Psoas muscle (tissue), 8 donors: ENCODE measurements around the gene DUSP10. TPM values are rescaled to one million over a fixed set of nuclear protein-coding genes. Genes with fewer than 3 reads are reported as not detected.

Experiments
- ATAC-seq, 4 donors: fragments of 200-7000 bp; cut with Tn5 transposase; one replicate each; pipeline ENCODE4 v1.9.1; 2020; ENCODE audit warnings: moderate library complexity in 3 of 4, mild to moderate bottlenecking in 2 of 4
- DNase-seq, 2 donors: peaks; one replicate each; pipeline ENCODE4 v3.0.0-alpha.2; 2020
- H3K27ac ChIP-seq: fragments of 200-600 bp; one replicate; pipeline ENCODE4 v1.8.0; 2022
- H3K27me3 ChIP-seq, 3 donors: fragments of 200-600 bp in 1 of 3; one replicate each; pipeline versions ENCODE4 v1.6.1 to v1.8.0; 2013 to 2022; ENCODE audit warnings: low read length in 2 of 3, mild to moderate bottlenecking in 2 of 3, moderate library complexity in 1 of 3; ENCODE audit not compliant: insufficient read depth in 3 of 3
- H3K36me3 ChIP-seq, 2 donors: fragments of 200-600 bp in 1 of 2; one replicate each; pipeline versions ENCODE4 v1.6.1 to v1.8.0; 2013 to 2022; ENCODE audit warnings: low read depth in 1 of 2, mild to moderate bottlenecking in 1 of 2, moderate library complexity in 1 of 2; ENCODE audit not compliant: insufficient read depth in 1 of 2
- H3K4me1 ChIP-seq: fragments of 200-600 bp; one replicate; pipeline ENCODE4 v1.8.0; 2022
- H3K4me3 ChIP-seq: fragments of 200-600 bp; one replicate; pipeline ENCODE4 v1.8.0; 2022; ENCODE audit warnings: mild to moderate bottlenecking
- H3K9me3 ChIP-seq: fragments of 200-600 bp; one replicate; pipeline ENCODE4 v1.8.0; 2022
- WGBS, 3 donors: extraction: QIAGEN DNeasy Blood & Tissue Kit; methylation state at CpG; one replicate each; pipeline versions ENCODE4 v1.1.6 to v1.1.7; 2013; 5-methylcytosine and 5-hydroxymethylcytosine counted together
- intact Hi-C, 2 donors: fragments of 100-400 bp; cut with DNase I; formaldehyde crosslinking; loops; one replicate each; pipeline versions ENCODE4 v1.11.0 to v1.14.2; 2022
- polyA plus RNA-seq, 3 donors: library from polyadenylated mRNA; stranded (reverse); fragments of 200-250 nt; gene quantifications; one replicate each; pipeline ENCODE4 v1.2.3, GENCODE V29; 2013
- total RNA-seq, 4 donors: library from RNA; stranded (reverse); fragmentation: NEBNext Ultra II Directional in 2 of 4; extraction: Animal tissue kit (Norgen Biotek cat#: 25700) in 2 of 4; gene quantifications; one replicate each; pipeline versions ENCODE4 v1.2.1 to v1.2.4, GENCODE V29; 2021 to 2023
- TF ChIP-seq, protein P1 (sequence below): fragments of 200-600 bp; IDR thresholded peaks from one replicate; pipeline ENCODE4 v1.8.0; 2022; ENCODE audit warnings: antibody characterized with exemption
- donor health status: healthy with polysubstance abuse.
- donor health status: DM: no; HTN: no; CAD: no; lungs with moderate emphysema.
- donor health status: Bipolar disorder and iron deficiency.
- donor health status: healthy.
- donor health status: DM: yes; HTN: yes; CAD: no.
- donor health status: DM: no; HTN: no; CAD: no.
- donor health status: DM: no; HTN: no; CAD: no.
- donor health status: DM: yes; HTN: yes; CAD: no.

The DUSP10 gene
- total and polyA plus RNA-seq, 7 donors, result 4.7 to 15.5 (median 5.9) TPM

DNA sequence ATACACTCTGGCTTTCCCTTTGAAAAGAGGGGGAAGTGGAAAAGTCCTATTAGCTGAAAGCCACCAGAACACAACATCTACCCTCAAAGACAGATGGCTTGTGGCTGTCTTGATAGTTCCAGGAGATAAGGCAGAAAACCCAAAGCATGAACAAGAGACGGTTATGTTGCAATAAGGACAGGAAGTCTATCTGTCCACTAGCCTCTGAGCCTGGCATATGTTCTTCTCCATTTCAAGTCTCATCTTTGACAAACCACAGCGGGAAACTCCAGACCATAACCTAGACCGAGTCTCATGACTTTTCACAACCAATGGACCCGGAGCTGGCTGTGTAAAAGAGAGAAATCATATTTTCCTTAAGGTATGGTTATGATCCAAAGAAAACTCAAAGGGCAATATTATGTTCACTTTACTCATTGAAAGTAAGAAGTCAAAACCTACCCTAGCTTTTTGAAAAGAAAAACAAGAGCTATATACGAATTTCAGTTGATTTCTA is 33.8 kb downstream of the DUSP10 start:
- intact Hi-C loops, result no loop called here
- no peaks in the 10 kb centered on the region for H3K9me3 ChIP-seq
- TF ChIP-seq, protein P1, sequence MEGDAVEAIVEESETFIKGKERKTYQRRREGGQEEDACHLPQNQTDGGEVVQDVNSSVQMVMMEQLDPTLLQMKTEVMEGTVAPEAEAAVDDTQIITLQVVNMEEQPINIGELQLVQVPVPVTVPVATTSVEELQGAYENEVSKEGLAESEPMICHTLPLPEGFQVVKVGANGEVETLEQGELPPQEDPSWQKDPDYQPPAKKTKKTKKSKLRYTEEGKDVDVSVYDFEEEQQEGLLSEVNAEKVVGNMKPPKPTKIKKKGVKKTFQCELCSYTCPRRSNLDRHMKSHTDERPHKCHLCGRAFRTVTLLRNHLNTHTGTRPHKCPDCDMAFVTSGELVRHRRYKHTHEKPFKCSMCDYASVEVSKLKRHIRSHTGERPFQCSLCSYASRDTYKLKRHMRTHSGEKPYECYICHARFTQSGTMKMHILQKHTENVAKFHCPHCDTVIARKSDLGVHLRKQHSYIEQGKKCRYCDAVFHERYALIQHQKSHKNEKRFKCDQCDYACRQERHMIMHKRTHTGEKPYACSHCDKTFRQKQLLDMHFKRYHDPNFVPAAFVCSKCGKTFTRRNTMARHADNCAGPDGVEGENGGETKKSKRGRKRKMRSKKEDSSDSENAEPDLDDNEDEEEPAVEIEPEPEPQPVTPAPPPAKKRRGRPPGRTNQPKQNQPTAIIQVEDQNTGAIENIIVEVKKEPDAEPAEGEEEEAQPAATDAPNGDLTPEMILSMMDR, result no peak
- peaks cover 0 to 27% of the 10 kb centered on the region in 2 donors for H3K36me3 ChIP-seq
- H3K4me1 ChIP-seq, result peaks cover 53% of the 10 kb centered on the region
- no peaks in the 10 kb centered on the region for H3K27me3 ChIP-seq
- DNase-seq, result no peak
- ATAC-seq, result peak; percentile 74 to 84 (median 78)
- H3K4me3 ChIP-seq, result no peak overlapping the region
- peak overlapping the region; percentile 82 for H3K27ac ChIP-seq
- WGBS, 3 donors, result 39 to 51% (median 42%) methylated on average over 5 of the region's 5 CpGs

DNA sequence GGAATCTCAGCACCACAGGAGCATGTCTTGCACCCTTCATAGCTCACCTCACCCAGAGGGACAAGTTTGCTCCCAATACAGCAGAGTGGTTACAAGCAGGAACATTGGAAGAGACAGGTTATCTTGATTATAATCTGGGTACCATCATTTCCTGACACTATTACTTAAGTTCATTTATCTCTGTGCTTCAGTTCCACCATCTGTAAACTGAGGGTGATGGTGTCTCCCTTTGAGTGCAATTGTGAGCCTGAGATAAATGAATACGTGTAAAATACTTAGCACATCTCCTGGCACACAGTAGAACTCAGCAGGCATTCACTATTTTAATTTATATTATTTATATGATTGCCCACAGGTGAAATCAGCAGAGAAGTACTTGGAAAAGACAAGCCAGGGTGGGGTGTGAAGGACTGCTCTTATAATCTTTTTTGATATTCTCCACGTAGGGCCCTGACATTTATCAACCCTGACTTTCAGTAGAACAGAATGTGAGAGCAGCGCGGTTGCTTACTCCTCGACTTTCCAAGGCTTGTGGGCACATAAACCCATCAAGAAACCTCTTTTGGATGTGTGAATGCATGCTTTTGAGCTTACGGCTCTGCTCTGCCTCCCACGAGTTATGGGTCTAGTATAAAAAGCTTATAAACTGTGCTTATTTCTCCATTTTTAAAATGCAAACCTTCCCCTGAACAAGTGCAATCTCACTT is 34.9 kb downstream of the DUSP10 start:
- intact Hi-C loops, result no loop called here
- Histone ChIP-seq H3K36me3 (peaks cover 0 to 38% of the 10 kb centered on the region in 2 donors), H3K4me3 (no peak overlapping the region), H3K4me1 (peaks cover 50% of the 10 kb centered on the region), H3K27ac (peak overlapping the region; percentile 82), H3K27me3 (no peaks in the 10 kb centered on the region), H3K9me3 (no peaks in the 10 kb centered on the region)
- DNase-seq (no peak), ATAC-seq (no peak)
- 56 to 85% (median 65%) methylated on average over 7 of the region's 7 CpGs for WGBS, 3 donors
- TF ChIP-seq, protein P1, result no peak

DNA sequence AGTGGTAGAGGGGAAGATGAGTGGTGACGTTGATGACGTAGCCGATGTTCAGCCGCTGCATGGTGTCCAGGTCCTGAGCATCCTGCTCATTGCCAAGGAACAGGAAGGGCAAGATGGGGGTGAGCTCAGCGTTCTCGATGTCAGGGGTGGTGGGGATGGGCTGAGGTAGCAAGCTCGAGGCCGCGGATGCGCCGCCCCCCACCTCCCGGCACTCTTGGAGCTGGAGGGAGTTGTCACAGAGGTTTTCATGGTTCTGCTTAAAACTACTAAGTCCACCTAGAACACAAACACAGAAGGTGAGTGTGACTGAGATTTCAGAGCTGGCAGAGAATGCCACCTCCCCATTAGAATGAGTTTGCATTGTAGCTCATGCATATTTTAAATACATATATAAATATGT is 35.7 kb downstream of the DUSP10 start:
- H3K4me3 ChIP-seq, result no peak overlapping the region
- 93 to 98% (median 98%) methylated on average over 12 of the region's 12 CpGs for WGBS, 3 donors
- H3K9me3 ChIP-seq, result no peaks in the 10 kb centered on the region
- ATAC-seq (no peak), DNase-seq (no peak)
- intact Hi-C loops, result no loop called here
- TF ChIP-seq, protein P1, result no peak
- peaks cover 0 to 46% of the 10 kb centered on the region in 2 donors for H3K36me3 ChIP-seq
- H3K27me3 ChIP-seq, result no peaks in the 10 kb centered on the region
- no peak overlapping the region for H3K27ac ChIP-seq
- H3K4me1 ChIP-seq, result peaks cover 41% of the 10 kb centered on the region

DNA sequence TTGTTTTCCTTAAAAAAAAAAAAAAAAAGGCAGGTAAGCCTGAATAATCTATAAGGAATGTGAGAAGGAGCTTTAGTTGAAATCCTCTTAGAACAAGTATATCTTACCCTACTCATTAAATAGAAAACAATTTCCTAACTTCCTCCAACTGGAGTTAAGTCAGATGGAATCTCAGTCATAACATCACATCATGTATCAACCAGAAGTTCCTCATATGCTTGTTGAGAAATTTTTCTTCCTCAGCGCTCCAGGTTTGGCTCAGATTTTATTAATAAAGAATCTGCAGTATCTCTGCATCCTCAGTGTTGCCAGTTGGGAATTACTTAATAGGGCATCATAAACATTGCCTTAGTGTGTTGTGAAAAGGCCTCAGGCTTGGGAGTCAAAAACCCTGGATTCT is 37.6 kb downstream of the DUSP10 start:
- 70 to 74% (median 73%) methylated on average over 1 of the region's 1 CpG for WGBS, 3 donors
- no peaks in the 10 kb centered on the region for H3K9me3 ChIP-seq
- DNase-seq, result no peak
- peak overlapping the region; percentile 48 for H3K27ac ChIP-seq
- TF ChIP-seq, protein P1, result no peak
- H3K4me3 ChIP-seq, result no peak overlapping the region
- no peak for ATAC-seq
- peaks cover 23% of the 10 kb centered on the region for H3K4me1 ChIP-seq
- peaks cover 0 to 46% of the 10 kb centered on the region in 2 donors for H3K36me3 ChIP-seq
- intact Hi-C loops, result no loop called here
- no peaks in the 10 kb centered on the region for H3K27me3 ChIP-seq
